ENCODE measurements around the gene CYSTM1.

Gene CYSTM1, protein sequence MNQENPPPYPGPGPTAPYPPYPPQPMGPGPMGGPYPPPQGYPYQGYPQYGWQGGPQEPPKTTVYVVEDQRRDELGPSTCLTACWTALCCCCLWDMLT

GRCh38 chr5:140174465-140175366, at the start of gene CYSTM1:
Gene CYSTM1 (plus strand): TSS chr5:140175188. CDS start chr5:140194466, 19,278 bp downstream.
- Mint-ChIP-seq H3K27ac (peak within 1 kb of the TSS; percentile 87), H3K4me1 (peaks cover 15% of the 10 kb centered on the region), H3K27me3 (peaks cover 3% of the 10 kb centered on the region), H3K9me3 (no peaks in the 10 kb centered on the region), H3K4me3 (peak within 1 kb of the TSS; percentile 94), H3K36me3 (no peaks in the 10 kb centered on the region)

DNA sequence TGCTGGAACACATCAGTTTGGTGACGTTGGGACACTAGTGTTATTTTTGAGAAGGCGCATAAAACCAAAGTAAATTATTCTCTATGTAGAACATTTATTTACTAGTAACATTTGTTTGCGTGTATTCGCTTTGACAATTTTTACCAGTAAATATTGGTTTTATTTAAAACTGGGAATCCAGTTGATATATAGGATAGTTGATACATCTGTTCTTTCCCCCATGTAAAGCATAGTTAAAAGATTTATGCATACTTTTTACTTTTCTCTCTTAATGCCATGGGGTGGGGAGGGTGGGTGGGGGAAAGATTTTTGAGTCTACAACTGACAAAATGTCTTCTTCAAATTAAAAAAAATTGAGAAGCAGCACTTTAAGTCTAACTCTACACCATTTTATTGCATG, 49.4 kb upstream of the CYSTM1 start, which contains the start of gene IGIP:
TSS of gene IGIP (plus strand) at position 301 of the 400 bp plus-strand sequence. CDS start 2,540 bp downstream, outside the sequence.
- Mint-ChIP-seq H3K4me1 (peaks cover 47% of the 10 kb centered on the region), H3K27ac (no peak within 1 kb of the TSS), H3K27me3 (no peaks in the 10 kb centered on the region), H3K9me3 (no peaks in the 10 kb centered on the region), H3K36me3 (no peaks in the 10 kb centered on the region), H3K4me3 (no peak within 1 kb of the TSS)

GRCh38 chr5:140126315-140127012, 48.5 kb upstream of the CYSTM1 start:
- Mint-ChIP-seq H3K4me3 (no peak overlapping the region), H3K9me3 (no peaks in the 10 kb centered on the region), H3K4me1 (peaks cover 49% of the 10 kb centered on the region), H3K36me3 (no peaks in the 10 kb centered on the region), H3K27ac (no peak overlapping the region), H3K27me3 (no peaks in the 10 kb centered on the region)

DNA sequence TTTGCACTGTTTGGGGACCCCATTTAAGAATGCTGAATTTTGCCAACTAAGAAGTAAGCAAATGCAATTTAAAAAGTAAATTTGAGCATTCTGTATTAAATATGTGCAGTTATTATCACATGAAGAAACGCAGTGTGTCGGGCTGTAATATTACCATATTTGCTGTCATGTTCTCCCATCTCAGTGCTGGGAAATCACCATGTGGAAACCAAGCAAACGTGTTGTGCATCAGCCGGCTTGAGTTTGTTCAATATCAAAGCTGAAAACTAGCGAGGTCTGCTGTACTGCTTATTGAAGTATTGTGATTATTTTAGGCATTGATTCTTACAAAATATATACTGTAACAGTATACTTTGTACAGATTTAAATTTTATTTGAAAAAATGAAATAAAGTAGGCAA, 46.6 kb upstream of the CYSTM1 start:
- Mint-ChIP-seq H3K9me3 (no peaks in the 10 kb centered on the region), H3K27ac (no peak overlapping the region), H3K4me3 (no peak overlapping the region), H3K4me1 (peaks cover 50% of the 10 kb centered on the region), H3K36me3 (no peaks in the 10 kb centered on the region), H3K27me3 (no peaks in the 10 kb centered on the region)

GRCh38 chr5:140130949-140131733, 43.8 kb upstream of the CYSTM1 start:
- no peaks in the 10 kb centered on the region for H3K9me3 Mint-ChIP-seq
- no peak overlapping the region for H3K27ac Mint-ChIP-seq
- peaks cover 56% of the 10 kb centered on the region for H3K4me1 Mint-ChIP-seq
- no peak overlapping the region for H3K4me3 Mint-ChIP-seq
- no peaks in the 10 kb centered on the region for H3K36me3 Mint-ChIP-seq
- no peaks in the 10 kb centered on the region for H3K27me3 Mint-ChIP-seq

GRCh38 chr5:140131967-140132409, 43.0 kb upstream of the CYSTM1 start:
- H3K27me3 Mint-ChIP-seq, result no peaks in the 10 kb centered on the region
- H3K27ac Mint-ChIP-seq, result peak overlapping the region; percentile 52
- peaks cover 56% of the 10 kb centered on the region for H3K4me1 Mint-ChIP-seq
- H3K9me3 Mint-ChIP-seq, result no peaks in the 10 kb centered on the region
- H3K4me3 Mint-ChIP-seq, result peak overlapping the region; percentile 64
- no peaks in the 10 kb centered on the region for H3K36me3 Mint-ChIP-seq

DNA sequence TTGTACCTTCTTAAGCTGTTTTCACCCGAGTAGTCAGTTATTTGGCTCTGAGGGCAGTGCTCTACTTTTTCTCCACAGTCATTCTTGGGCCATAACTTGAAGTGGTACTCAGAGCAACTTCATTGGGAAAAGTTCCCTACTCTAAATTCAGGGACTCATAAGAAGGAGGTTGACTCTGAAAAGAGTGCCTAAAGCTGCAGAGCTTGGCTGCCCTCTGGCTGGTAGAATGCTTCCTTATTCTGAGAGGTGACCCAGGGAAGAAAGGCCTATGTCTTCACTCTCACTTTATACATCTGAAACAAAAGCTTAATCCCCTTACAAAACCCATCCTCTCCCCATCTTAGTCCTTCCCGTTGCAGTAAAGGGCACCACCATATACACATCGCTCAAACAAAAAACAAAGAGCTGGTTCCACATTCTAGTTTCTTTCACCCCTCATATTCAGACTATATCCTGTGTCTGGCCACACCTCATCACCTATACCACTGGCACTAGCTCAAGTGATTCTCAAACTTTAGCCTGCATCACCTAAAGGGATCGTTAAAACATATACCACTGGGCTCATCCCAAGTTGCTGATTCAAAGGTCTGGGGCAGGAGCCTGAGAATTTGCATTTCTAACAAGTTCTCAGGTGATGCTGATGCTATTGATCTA, 41.3 kb upstream of the CYSTM1 start:
- Mint-ChIP-seq H3K36me3 (no peaks in the 10 kb centered on the region), H3K4me1 (peaks cover 54% of the 10 kb centered on the region), H3K4me3 (no peak overlapping the region), H3K27ac (no peak overlapping the region), H3K27me3 (no peaks in the 10 kb centered on the region), H3K9me3 (no peaks in the 10 kb centered on the region)

- Mint-ChIP-seq H3K9me3 (no peaks in the 10 kb centered on the region), H3K27me3 (no peaks in the 10 kb centered on the region), H3K36me3 (no peaks in the 10 kb centered on the region), H3K4me1 (peaks cover 51% of the 10 kb centered on the region), H3K27ac (no peak overlapping the region), H3K4me3 (no peak overlapping the region)
Observed at GRCh38 chr5:140134277-140134935, 40.6 kb upstream of the CYSTM1 start.

DNA sequence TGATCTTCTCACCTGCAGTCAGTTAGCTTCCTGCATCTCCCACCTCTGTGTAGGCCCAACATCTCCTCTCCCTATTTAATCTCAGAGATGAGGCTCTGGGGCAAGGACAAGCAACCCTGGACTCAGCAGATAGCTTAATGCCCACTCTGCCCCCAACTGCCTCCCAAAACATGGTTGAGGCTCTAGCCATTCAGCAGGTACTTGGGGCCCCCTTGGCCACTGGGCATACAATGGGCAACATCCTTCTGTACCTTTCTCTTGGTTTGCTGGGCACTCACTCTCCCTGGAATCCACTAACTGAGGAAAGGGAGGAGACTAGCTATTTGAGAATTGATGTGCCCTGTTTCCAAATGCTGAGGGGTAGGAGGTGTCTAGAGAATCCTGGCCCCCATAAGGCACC, 39.9 kb upstream of the CYSTM1 start:
- peaks cover 51% of the 10 kb centered on the region for H3K4me1 Mint-ChIP-seq

DNA sequence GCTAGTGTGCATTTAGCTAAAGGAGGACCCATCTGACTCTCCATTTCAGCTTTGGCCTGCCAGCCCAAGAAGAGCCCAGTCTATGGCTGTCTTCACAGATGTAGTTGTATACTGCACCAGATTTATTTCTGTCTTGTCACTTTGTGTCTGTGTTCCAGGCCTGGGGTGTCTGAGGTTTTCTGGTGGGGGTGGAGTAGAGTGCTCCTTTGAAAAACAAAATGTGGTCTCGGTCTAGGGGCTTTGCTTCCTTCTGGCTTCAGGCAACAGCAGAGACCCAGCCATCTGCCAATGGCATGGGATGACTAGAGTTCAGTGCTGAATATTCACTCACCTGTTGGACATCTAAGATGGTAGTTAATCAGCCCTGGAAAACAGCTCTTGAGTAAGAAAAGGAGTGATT, 38.4 kb upstream of the CYSTM1 start:
- H3K27ac Mint-ChIP-seq, result no peak overlapping the region
- H3K36me3 Mint-ChIP-seq, result no peaks in the 10 kb centered on the region
- peaks cover 38% of the 10 kb centered on the region for H3K4me1 Mint-ChIP-seq
- H3K9me3 Mint-ChIP-seq, result no peaks in the 10 kb centered on the region
- no peak overlapping the region for H3K4me3 Mint-ChIP-seq
- H3K27me3 Mint-ChIP-seq, result no peaks in the 10 kb centered on the region

More for the DNA sequence above, 39.9 kb upstream of the CYSTM1 start:
- Mint-ChIP-seq H3K4me3 (no peak overlapping the region), H3K27me3 (no peaks in the 10 kb centered on the region), H3K27ac (no peak overlapping the region), H3K36me3 (no peaks in the 10 kb centered on the region), H3K9me3 (no peaks in the 10 kb centered on the region)

DNA sequence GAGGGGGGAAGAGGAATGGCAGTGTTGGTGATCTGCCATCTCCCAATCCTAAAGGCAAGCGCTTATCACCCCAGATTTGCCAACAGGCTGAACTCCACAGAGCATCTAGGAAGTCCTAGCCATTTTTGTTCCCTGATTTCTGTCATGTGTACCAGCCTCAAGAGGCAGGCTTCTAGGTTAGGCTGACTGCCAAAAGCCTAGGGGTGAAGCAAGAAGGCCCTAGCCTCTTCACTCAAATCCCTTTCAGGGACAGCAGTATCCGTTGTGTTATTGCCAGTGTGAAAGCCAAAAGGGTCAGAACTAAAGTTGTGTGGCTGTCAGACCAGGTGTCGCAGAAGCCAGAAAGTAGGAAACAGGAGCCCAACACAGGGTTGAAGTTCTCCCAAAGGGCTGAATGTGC, 34.6 kb upstream of the CYSTM1 start:
- H3K4me3 Mint-ChIP-seq, result no peak overlapping the region
- no peaks in the 10 kb centered on the region for H3K9me3 Mint-ChIP-seq
- peak overlapping the region; percentile 26 for H3K27ac Mint-ChIP-seq
- no peaks in the 10 kb centered on the region for H3K36me3 Mint-ChIP-seq
- H3K27me3 Mint-ChIP-seq, result peaks cover 8% of the 10 kb centered on the region
- peaks cover 22% of the 10 kb centered on the region for H3K4me1 Mint-ChIP-seq

DNA sequence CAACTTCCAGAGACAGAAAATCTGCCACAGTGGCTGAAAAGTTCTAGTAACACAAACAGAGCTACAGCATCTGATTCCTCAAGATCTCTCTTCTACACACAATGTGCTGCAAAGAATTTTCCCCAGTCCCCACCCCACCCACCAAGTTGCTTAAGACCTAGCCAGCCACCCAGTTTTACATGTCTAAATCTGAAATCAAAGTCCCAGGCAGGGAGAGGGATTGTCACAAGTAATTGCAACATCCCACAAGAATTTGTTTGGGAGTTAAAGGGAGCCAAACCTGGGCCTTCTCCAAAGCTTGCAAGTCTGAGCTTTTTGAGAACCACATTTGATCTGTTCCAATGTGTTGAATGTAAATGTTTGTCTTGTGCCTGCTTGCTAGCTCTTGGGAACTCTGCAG, 33.7 kb upstream of the CYSTM1 start:
- Mint-ChIP-seq H3K27me3 (peaks cover 10% of the 10 kb centered on the region), H3K4me3 (no peak overlapping the region), H3K27ac (no peak overlapping the region), H3K36me3 (no peaks in the 10 kb centered on the region), H3K9me3 (no peaks in the 10 kb centered on the region), H3K4me1 (peaks cover 18% of the 10 kb centered on the region)

- peaks cover 16% of the 10 kb centered on the region for H3K27me3 Mint-ChIP-seq
- no peaks in the 10 kb centered on the region for H3K9me3 Mint-ChIP-seq
- no peak overlapping the region for H3K4me3 Mint-ChIP-seq
- no peak overlapping the region for H3K27ac Mint-ChIP-seq
- H3K4me1 Mint-ChIP-seq, result peaks cover 21% of the 10 kb centered on the region
- H3K36me3 Mint-ChIP-seq, result no peaks in the 10 kb centered on the region
Observed at GRCh38 chr5:140142246-140142645, 32.7 kb upstream of the CYSTM1 start.

DNA sequence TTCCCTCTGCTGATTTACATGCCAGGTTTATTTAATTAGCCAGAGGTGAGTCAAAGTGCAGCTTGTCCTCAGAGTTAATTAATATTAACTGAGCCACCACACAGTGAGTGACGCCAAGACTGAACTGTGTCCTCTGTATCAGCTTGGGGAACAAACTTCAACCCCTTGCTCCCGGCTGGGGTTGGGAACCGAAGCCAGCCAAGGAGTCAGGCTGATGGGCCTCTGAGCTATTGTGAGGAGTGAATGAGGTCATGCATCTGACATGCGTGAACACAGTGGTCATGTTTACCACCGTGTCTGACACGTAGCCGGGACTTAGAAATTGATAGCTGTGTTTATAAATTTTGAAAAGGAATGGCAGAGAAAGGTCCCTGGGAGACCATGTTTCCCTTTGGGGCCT, 32.1 kb upstream of the CYSTM1 start:
- H3K4me1 Mint-ChIP-seq, result peaks cover 21% of the 10 kb centered on the region
- no peak overlapping the region for H3K4me3 Mint-ChIP-seq
- no peak overlapping the region for H3K27ac Mint-ChIP-seq
- H3K36me3 Mint-ChIP-seq, result no peaks in the 10 kb centered on the region
- no peaks in the 10 kb centered on the region for H3K9me3 Mint-ChIP-seq
- peaks cover 16% of the 10 kb centered on the region for H3K27me3 Mint-ChIP-seq
